Measurements from ENCODE around the gene SMG6.
"Not testable (repeated sequence)": the region's sequence is repeated elsewhere in the genome, so short reads cannot be mapped to it uniquely, and the experiment has no call there.

The SMG6 gene

GRCh38 chr17:2303204-2304188 lies at the start of gene SMG6, which contains the start of gene SRR:
SMG6 (minus strand) TSS chr17:2303785; CDS start chr17:2303720, 65 bp downstream.
SRR (plus strand) TSS chr17:2303950; CDS start chr17:2315561, 11,611 bp downstream.
- peak; percentile 90 to 92 for DNase-seq (ENCODE audit: low read depth in 2 of 2)

- DNase-seq (ENCODE audit: low read depth in 2 of 2) = no peak
Observed at GRCh38 chr17:2351269-2351668, 47.7 kb upstream of the SMG6 start.

- DNase-seq (ENCODE audit: low read depth in 2 of 2) = no peak
Observed at GRCh38 chr17:2347805-2348685, 44.5 kb upstream of the SMG6 start.

- no peak for DNase-seq (ENCODE audit: low read depth in 2 of 2)
Observed at GRCh38 chr17:2346475-2346874, 42.9 kb upstream of the SMG6 start.

- DNase-seq (ENCODE audit: low read depth in 2 of 2) = no peak
Observed at GRCh38 chr17:2344528-2344927, 40.9 kb upstream of the SMG6 start.

- no peak for DNase-seq (ENCODE audit: low read depth in 2 of 2)
Observed at GRCh38 chr17:2343421-2343820, 39.8 kb upstream of the SMG6 start.

- DNase-seq (ENCODE audit: low read depth in 2 of 2) = no peak
Observed at GRCh38 chr17:2338315-2338657, 34.7 kb upstream of the SMG6 start.

DNA sequence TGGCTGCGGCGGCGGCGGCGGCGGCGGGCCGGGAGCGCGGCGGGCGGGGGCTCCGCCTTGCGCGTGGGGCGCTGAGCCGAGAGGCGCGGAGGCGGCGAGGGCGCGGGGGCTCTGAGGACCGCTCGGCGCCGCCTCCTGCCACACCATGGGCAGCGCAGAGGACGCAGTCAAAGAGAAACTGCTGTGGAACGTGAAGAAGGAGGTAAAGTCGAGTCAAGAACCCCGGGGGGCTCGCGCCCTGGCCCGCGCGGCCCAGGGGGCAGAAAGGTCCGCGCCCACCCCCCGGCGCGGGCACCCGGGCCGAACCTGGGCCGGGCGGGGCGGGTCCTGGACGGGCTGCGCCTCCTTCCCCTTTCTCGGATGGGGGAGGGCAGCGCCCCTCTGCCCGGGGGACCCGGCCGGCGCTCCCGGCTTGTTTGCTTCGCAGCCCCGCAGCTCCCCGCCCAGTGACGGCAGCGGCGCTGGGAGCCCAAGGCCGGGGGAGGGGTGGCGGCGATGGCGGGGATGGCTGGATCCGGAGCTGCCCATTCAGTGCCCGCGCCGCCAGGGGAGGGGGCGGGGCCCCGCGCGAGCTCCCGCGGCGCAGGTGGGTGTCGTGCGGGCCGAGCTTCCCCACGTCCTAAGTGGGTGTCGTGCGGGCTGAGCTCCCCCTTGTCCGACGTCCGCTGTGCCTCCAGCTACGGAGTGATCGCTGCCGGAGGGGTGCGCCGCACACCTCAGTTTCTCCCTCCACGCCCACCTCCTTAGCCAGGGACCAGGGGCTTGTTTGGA lies 34.1 kb upstream of the SMG6 start:
- no peak for DNase-seq (ENCODE audit: low read depth in 2 of 2)

- peak; percentile 23 to 39 for DNase-seq (ENCODE audit: low read depth in 2 of 2)
Observed at GRCh38 chr17:2336852-2337543, 33.4 kb upstream of the SMG6 start, which contains the start of gene SGSM2. SGSM2 (plus strand) TSS chr17:2337501; CDS start chr17:2337689, 188 bp downstream.

DNA sequence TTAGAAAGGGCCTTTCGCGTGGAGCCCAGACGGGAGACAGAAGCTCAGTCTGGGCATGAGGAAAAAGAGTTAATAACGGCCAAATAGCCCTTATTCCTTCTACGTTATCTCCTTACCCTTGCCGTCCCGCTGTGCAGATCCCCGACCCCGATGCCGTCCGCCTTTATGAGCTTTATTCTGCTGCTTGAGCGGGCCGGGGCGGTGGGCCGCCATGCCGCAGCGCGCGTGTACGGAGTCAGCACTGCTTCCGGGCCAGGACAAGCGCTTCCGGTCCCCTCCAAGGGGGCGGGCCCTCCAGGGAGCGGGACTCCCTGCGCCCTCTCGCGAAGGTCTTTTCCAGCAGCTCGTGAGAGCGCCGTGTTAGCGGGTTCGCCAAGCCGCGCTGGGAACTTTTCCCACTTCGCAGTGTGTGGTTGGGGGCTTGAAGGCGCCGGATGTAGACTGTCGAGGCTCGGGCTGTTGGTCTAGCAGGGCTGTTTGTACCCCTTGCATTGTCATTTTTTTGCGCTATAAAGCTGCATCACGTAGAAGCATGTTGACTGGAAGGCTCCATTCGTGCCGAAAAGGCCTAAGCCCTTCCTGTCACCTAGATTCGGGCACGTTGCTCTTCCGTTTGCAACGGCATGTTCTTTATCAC lies 32.7 kb upstream of the SMG6 start, which contains the start of gene TSR1:
Gene TSR1 (minus strand): TSS at position 243 of the 637 bp plus-strand sequence. CDS start 30 bp downstream, at position 213.
- peak; percentile 69 to 81 for DNase-seq (ENCODE audit: low read depth in 2 of 2)

- no peak for DNase-seq (ENCODE audit: low read depth in 2 of 2)
Observed at GRCh38 chr17:2335726-2336214, 32.2 kb upstream of the SMG6 start.

DNA sequence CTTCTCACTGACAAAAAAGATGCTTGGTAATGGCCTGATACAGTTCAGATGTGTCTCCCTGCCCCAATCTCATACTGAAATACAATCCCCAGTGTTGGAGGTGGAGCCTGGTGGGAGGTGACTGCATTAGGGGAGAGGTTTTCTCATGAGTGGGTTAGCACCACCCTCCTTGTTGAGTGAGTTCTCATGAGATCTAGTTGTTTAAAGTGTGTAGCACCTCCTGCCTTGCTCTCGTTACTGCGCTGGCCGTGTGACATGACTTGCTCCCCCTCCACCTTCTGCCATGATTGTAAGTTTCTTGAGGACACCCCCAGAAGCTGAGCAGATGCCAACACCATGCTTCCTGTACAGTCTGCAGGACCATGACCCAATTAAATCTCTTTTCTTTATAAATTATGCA lies 27.7 kb upstream of the SMG6 start:
- DNase-seq (ENCODE audit: low read depth in 2 of 2) = no peak

DNA sequence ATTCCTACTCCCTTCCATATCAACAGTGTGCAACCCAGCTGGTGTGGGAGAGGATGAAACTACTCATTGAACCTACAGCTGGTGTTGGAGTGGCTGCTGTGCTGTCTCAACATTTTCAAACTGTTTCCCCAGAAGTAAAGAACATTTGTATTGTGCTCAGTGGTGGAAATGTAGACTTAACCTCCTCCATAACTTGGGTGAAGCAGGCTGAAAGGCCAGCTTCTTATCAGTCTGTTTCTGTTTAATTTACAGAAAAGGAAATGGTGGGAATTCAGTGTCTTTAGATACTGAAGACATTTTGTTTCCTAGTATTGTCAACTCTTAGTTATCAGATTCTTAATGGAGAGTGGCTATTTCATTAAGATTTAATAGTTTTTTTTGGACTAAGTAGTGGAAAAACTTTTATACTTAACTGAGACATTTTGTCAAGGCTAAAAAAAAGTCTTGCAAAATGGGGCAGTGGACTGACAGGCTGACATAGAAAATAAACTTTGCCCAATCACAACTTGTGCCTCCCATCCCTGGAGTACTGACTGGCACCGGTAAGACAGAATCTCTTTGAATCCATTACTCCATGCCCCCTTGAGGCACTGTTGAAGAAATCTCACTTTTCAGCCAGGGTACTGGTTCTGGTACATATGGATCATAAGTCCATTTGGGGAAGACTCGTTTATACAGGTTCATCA lies 20.2 kb upstream of the SMG6 start:
- DNase-seq (ENCODE audit: low read depth in 2 of 2) = no peak

- no peak for DNase-seq (ENCODE audit: low read depth in 2 of 2)
Observed at GRCh38 chr17:2321399-2321798, 17.8 kb upstream of the SMG6 start.

GRCh38 chr17:2319051-2319450 lies 15.5 kb upstream of the SMG6 start:
- DNase-seq (ENCODE audit: low read depth in 2 of 2) = no peak

DNA sequence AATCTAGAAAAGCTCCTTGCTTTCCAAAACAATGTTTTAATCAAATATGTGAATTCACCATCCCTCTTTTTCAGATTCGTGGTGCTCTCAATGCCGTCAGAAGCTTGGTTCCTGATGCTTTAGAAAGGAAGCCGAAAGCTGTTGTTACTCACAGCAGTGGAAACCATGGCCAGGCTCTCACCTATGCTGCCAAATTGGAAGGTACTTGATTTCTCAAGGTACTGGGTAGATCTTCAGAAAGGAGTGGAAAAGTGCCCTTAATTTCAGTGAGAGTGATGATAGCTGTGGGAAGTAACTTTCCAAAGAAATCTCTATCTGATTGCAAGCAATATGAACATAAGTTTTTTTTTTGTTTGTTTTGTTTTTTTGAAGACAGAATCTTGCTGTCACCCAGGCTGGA lies 14.2 kb upstream of the SMG6 start:
- no peak for DNase-seq (ENCODE audit: low read depth in 2 of 2)

DNA sequence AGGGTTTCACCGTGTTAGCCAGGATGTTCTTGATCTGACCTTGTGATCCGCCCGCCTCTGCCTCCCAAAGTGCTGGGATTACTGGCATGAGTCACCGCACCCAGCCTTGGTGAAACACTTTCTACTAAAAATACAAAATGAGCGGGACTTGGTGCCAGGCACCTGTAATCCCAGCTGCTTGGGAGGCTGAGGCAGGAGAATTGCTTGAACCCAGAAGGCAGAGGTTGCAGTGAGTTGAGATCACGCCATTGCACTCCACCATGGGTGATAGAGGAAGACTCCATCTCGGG lies 13.3 kb upstream of the SMG6 start:
- DNase-seq (ENCODE audit: low read depth in 2 of 2) = not testable (repeated sequence)

DNA sequence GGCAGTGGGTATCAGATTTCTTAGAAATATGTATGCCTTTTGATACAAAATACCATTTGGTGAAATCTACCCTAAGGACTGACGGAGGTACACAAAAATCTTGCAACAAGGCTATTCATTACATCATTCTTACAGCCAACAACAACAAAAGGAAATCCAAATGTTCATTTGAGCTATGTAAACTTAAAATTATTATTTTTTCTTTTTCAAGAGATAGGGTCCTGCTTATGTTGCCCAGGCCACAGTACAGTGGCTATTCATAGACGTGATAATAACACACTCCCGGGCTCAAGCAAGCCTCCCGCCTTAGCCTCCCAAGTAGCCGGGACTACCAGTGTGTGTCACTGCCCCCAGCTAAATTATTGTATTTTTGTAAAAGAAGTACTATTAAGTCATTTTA lies 9.2 kb upstream of the SMG6 start:
- no peak for DNase-seq (ENCODE audit: low read depth in 2 of 2)

GRCh38 chr17:2309338-2310154 lies 6.0 kb upstream of the SMG6 start:
- DNase-seq (ENCODE audit: low read depth in 2 of 2) = no peak
